ENCODE measurements around the gene TIAM2. TPM values are rescaled to one million over a fixed set of nuclear protein-coding genes. Genes with fewer than 3 reads are reported as not detected.
"Not testable (repeated sequence)": the region's sequence is repeated elsewhere in the genome, so short reads cannot be mapped to it uniquely, and the experiment has no call there.

Gene TIAM2
- total RNA-seq, 1 donor from 2014 or later, result 5.9 TPM

GRCh38 chr6:155182103-155182502, 187.0 kb downstream of the TIAM2 start:
- intact Hi-C loops (cut with DNase I), result no loop called here
- no peak for ATAC-seq
- no peak for TF ChIP-seq CTCF (IDR thresholded peaks at IDR 0.05)

GRCh38 chr6:155183095-155183494, 188.0 kb downstream of the TIAM2 start:
- intact Hi-C loops (cut with DNase I), result no loop called here
- Histone ChIP-seq H3K36me3 (no peaks in the 10 kb centered on the region), H3K27me3 (ENCODE audit: low read depth) (no peaks in the 10 kb centered on the region), H3K4me3 (no peak overlapping the region), H3K27ac (no peak overlapping the region), H3K9me3 (no peaks in the 10 kb centered on the region), H3K4me1 (no peaks in the 10 kb centered on the region)
- TF ChIP-seq CTCF (IDR thresholded peaks at IDR 0.05), result no peak
- DNase-seq (no peak), ATAC-seq (no peak)

More at GRCh38 chr6:155182103-155182502, 187.0 kb downstream of the TIAM2 start:
- no peak for DNase-seq
- H3K36me3 ChIP-seq, result no peaks in the 10 kb centered on the region
- H3K9me3 ChIP-seq, result no peaks in the 10 kb centered on the region
- no peak overlapping the region for H3K27ac ChIP-seq
- no peaks in the 10 kb centered on the region for H3K4me1 ChIP-seq
- H3K27me3 ChIP-seq (ENCODE audit: low read depth), result no peaks in the 10 kb centered on the region
- H3K4me3 ChIP-seq, result no peak overlapping the region

DNA sequence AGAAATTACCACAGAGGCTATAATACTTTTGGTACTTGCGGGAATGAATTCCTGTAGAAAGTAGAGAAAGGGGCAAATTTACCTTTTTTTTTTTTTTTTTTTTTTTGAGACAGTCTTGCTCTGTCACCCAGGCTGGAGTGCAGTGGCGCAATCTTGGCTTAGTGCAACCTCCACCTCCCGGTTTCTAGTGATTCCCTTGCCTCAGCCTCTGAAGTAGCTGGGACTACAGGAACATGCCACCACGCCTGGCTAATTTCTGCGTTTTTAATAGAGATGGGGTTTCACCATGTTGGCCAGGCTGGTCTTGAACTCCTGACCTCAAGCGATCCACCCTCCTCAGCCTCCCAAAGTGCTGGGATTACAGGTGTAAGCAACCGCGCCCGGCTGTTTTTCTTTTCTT, 189.9 kb downstream of the TIAM2 start:
- H3K4me1 ChIP-seq, result not testable (repeated sequence)

DNA sequence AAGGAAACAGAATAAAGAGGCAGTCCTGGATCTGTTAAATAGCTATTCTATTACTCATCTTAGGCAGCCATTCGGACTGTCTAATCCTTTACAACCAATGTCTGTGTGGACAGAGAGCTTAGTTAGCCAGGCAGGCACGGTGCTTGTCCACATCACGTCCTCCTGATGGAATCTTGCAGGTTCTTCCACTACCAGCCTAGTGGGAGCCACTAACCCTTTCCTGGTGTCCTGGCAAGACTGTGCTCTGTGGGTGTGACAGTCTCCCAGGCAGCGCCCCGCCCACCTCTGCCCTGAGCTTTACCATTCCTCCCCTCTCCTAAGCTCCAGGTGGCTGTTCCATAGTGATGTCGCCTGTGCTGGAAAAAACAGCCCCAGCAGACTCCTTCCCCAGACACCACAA, 190.4 kb downstream of the TIAM2 start:
- H3K27me3 ChIP-seq (ENCODE audit: low read depth), result no peaks in the 10 kb centered on the region
- no peaks in the 10 kb centered on the region for H3K36me3 ChIP-seq
- DNase-seq (no peak), ATAC-seq (peak; percentile 25 to 44)
- TF ChIP-seq CTCF (IDR thresholded peaks at IDR 0.05), result no peak
- intact Hi-C loops (cut with DNase I), result no loop called here
- no peaks in the 10 kb centered on the region for H3K4me1 ChIP-seq
- H3K4me3 ChIP-seq, result no peak overlapping the region
- H3K27ac ChIP-seq, result no peak overlapping the region
- H3K9me3 ChIP-seq, result no peaks in the 10 kb centered on the region

More for the DNA sequence above, 189.9 kb downstream of the TIAM2 start:
- intact Hi-C loops (cut with DNase I); H3K4me3 ChIP-seq; ATAC-seq; H3K36me3 ChIP-seq; H3K27ac ChIP-seq; H3K9me3 ChIP-seq; DNase-seq; H3K27me3 ChIP-seq (ENCODE audit: low read depth): not testable (repeated sequence)

- intact Hi-C loops (cut with DNase I), result no loop called here
- H3K9me3 ChIP-seq, result no peaks in the 10 kb centered on the region
- TF ChIP-seq CTCF (IDR thresholded peaks at IDR 0.05), result no peak
- no peaks in the 10 kb centered on the region for H3K27me3 ChIP-seq (ENCODE audit: low read depth)
- ATAC-seq (no peak), DNase-seq (no peak)
- H3K27ac ChIP-seq, result no peak overlapping the region
- no peak overlapping the region for H3K4me3 ChIP-seq
- H3K4me1 ChIP-seq, result no peaks in the 10 kb centered on the region
- no peaks in the 10 kb centered on the region for H3K36me3 ChIP-seq
Observed at GRCh38 chr6:155186052-155186658, 191.0 kb downstream of the TIAM2 start.

GRCh38 chr6:155187106-155187505, 192.0 kb downstream of the TIAM2 start:
- Histone ChIP-seq H3K27me3 (ENCODE audit: low read depth) (no peaks in the 10 kb centered on the region), H3K4me1 (no peaks in the 10 kb centered on the region), H3K9me3 (no peaks in the 10 kb centered on the region), H3K36me3 (no peaks in the 10 kb centered on the region), H3K4me3 (no peak overlapping the region), H3K27ac (no peak overlapping the region)
- intact Hi-C loops (cut with DNase I), result no loop called here
- DNase-seq (no peak), ATAC-seq (no peak)
- TF ChIP-seq CTCF (IDR thresholded peaks at IDR 0.05), result no peak

Measured in lower lobe of right lung (tissue), 2 donors.